ENCODE measurements around the gene HTATIP2. TPM values are rescaled to one million over a fixed set of nuclear protein-coding genes. Genes with fewer than 3 reads are reported as not detected.

Gene HTATIP2
- total and polyA plus RNA-seq, 2 donors (not counting 3 experiments of a cell fraction or from before 2014, with no cell fraction given) = 37.2 to 57.6 TPM

GRCh38 chr11:20360650-20361049 lies 2.9 kb upstream of the HTATIP2 start:
- Histone ChIP-seq H3K4me2 (ENCODE audit: insufficient read depth, low read length) (no peak overlapping the region), H3K4me3 (replicated peaks in 1 of 3; ENCODE audit: insufficient read depth in 1 of 3, low read depth in 1 of 3, low read length in 3 of 3) (no peak overlapping the region), H3K79me2 (ENCODE audit: control insufficient read depth, insufficient read depth, low read length) (peaks cover 6% of the 10 kb centered on the region), H2AFZ (ENCODE audit: low read depth, low read length) (peak overlapping the region; percentile 26), H3K9me1 (replicated peaks; ENCODE audit: control insufficient read depth, extremely low read depth, insufficient read depth, low read length) (no peaks in the 10 kb centered on the region), H3K27me3 (ENCODE audit: control insufficient read depth in 2 of 2, insufficient read depth in 2 of 2, low read length in 2 of 2) (no peaks in the 10 kb centered on the region), H3K9ac (replicated peaks; ENCODE audit: extremely low read depth, insufficient read depth, low read length) (no peak overlapping the region), H3K4me1 (ENCODE audit: control insufficient read depth, extremely low read depth, insufficient read depth, low read length) (peaks cover 31% of the 10 kb centered on the region), H3K36me3 (ENCODE audit: control insufficient read depth in 2 of 2, extremely low read depth in 1 of 2, insufficient read depth in 2 of 2, low read length in 2 of 2) (no peaks in the 10 kb centered on the region), H4K20me1 (replicated peaks; ENCODE audit: control insufficient read depth, extremely low read depth, insufficient read depth, low read length) (no peaks in the 10 kb centered on the region), H3K9me3 (replicated peaks; ENCODE audit: control insufficient read depth, insufficient read depth, low read length) (no peaks in the 10 kb centered on the region), H3K27ac (ENCODE audit: insufficient read depth, low read depth, low read length) (no peak overlapping the region)
- CTCF ChIA-PET = interaction anchor here (1.0 kb wide), 1 partner anchor 228 kb away, joined by 3 read pairs; no protein-coding TSS in a partner anchor
- intact Hi-C loops (cut with micrococcal nuclease) (no loop called here), dilution Hi-C loops (cut with MboI; ENCODE audit: extremely low pct_ligation_motif_present, low sequenced_read_pairs) (no loop called here)
- no peak for DNase-seq (ENCODE audit: low read depth, low spot score)
- BruUV-seq (replicated peaks) = no TSS peak
- TF ChIP-seq JUN (IDR thresholded peaks at IDR 0.05; ENCODE audit: borderline replicate concordance, insufficient read depth, insufficient read length, low read depth) = no peak
- no peak for FAIRE-seq
- POLR2A ChIA-PET = no interaction called here

DNA sequence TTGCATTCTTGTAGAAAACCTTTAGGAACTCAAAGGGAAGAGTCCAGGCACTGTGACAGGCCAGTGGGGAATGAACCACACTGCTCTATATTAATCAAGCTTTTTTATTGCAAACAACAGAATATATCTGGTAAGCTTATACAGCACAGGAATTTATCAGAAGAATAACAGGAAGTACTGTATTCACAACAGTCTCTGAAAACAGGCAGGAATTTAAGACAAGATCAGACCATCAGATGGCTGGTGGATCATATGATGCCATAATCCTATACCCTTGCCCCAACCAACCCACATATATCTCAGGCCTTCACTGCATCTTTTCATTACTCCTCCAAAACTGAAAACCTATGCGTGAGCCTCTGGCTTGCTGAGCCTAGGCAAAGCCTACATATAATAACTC lies 1.0 kb upstream of the HTATIP2 start:
- ChIA-PET CTCF (interaction anchor here (1.0 to 1.5 kb wide), 3 partner anchors 9 to 230 kb away, joined by 3 to 5 read pairs (median 3); no protein-coding TSS in a partner anchor), POLR2A (no interaction called here)

More for the DNA sequence above, 1.0 kb upstream of the HTATIP2 start:
- Histone ChIP-seq H3K9ac (replicated peaks; ENCODE audit: extremely low read depth, insufficient read depth, low read length) (no peak overlapping the region), H3K9me1 (replicated peaks; ENCODE audit: control insufficient read depth, extremely low read depth, insufficient read depth, low read length) (no peaks in the 10 kb centered on the region), H3K27ac (ENCODE audit: insufficient read depth, low read depth, low read length) (peak overlapping the region; percentile 14), H3K9me3 (replicated peaks; ENCODE audit: control insufficient read depth, insufficient read depth, low read length) (no peaks in the 10 kb centered on the region), H4K20me1 (replicated peaks; ENCODE audit: control insufficient read depth, extremely low read depth, insufficient read depth, low read length) (no peaks in the 10 kb centered on the region), H3K27me3 (ENCODE audit: control insufficient read depth in 2 of 2, insufficient read depth in 2 of 2, low read length in 2 of 2) (no peaks in the 10 kb centered on the region), H2AFZ (ENCODE audit: low read depth, low read length) (peak overlapping the region; percentile 10), H3K4me2 (ENCODE audit: insufficient read depth, low read length) (peak overlapping the region; percentile 13), H3K36me3 (ENCODE audit: control insufficient read depth in 2 of 2, extremely low read depth in 1 of 2, insufficient read depth in 2 of 2, low read length in 2 of 2) (no peaks in the 10 kb centered on the region), H3K4me3 (replicated peaks in 1 of 3; ENCODE audit: insufficient read depth in 1 of 3, low read depth in 1 of 3, low read length in 3 of 3) (no peak overlapping the region), H3K4me1 (ENCODE audit: control insufficient read depth, extremely low read depth, insufficient read depth, low read length) (peaks cover 36% of the 10 kb centered on the region), H3K79me2 (ENCODE audit: control insufficient read depth, insufficient read depth, low read length) (peaks cover 6% of the 10 kb centered on the region)
- TF ChIP-seq GATA2 (IDR thresholded peaks at IDR 0.05; ENCODE audit: insufficient read depth, insufficient read length, low read depth, low read length) (no peak), JUN (IDR thresholded peaks at IDR 0.05; ENCODE audit: borderline replicate concordance, insufficient read depth, insufficient read length, low read depth) (no peak), FOS (IDR thresholded peaks at IDR 0.05; ENCODE audit: borderline replicate concordance, insufficient read depth, low read length) (no peak), CTCF (IDR thresholded peaks at IDR 0.05; ENCODE audit: extremely low read depth in 1 of 2, insufficient read depth in 1 of 2, low read depth in 1 of 2, low read length in 2 of 2) (no peak), EZH2 (IDR thresholded peaks at IDR 0.05; ENCODE audit: borderline replicate concordance, low read depth, low read length, severe bottlenecking) (no peak), POLR2AphosphoS5 (IDR thresholded peaks at IDR 0.05; ENCODE audit: insufficient read depth, low read depth, low read length) (no peak), POLR2A (IDR thresholded peaks at IDR 0.05; ENCODE audit: low read depth, low read length) (no peak), MYC (IDR thresholded peaks at IDR 0.05; ENCODE audit: low read depth, low read length) (no peak)
- TF ChIP-seq, protein P1, sequence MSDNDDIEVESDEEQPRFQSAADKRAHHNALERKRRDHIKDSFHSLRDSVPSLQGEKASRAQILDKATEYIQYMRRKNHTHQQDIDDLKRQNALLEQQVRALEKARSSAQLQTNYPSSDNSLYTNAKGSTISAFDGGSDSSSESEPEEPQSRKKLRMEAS (IDR thresholded peaks at IDR 0.05; ENCODE audit: insufficient read depth, insufficient read length) = no peak
- FAIRE-seq (peak; percentile 67), DNase-seq (ENCODE audit: low read depth, low spot score) (peak; percentile 58)
- BruUV-seq (replicated peaks) = no TSS peak
- dilution Hi-C loops (cut with MboI; ENCODE audit: extremely low pct_ligation_motif_present, low sequenced_read_pairs) (no loop called here), intact Hi-C loops (cut with micrococcal nuclease) (no loop called here)

All from endothelial cell of umbilical vein (primary cell).